Measurements from ENCODE around the gene TMEM238.

- TF ChIP-seq CTCF (IDR thresholded peaks at IDR 0.05; ENCODE audit: low read depth, low read length, missing input control) (no peak), REST (IDR thresholded peaks at IDR 0.05) (no peak), EGR1 (IDR thresholded peaks at IDR 0.05; ENCODE audit: low read depth in 2 of 2) (no peak), JUND (IDR thresholded peaks at IDR 0.05) (no peak), YY1 (IDR thresholded peaks at IDR 0.05) (no peak), MAX (IDR thresholded peaks at IDR 0.05) (no peak), RAD21 (IDR thresholded peaks at IDR 0.05) (no peak), HNF4G (IDR thresholded peaks at IDR 0.05) (no peak), ATF3 (IDR thresholded peaks at IDR 0.05) (no peak), TAF1 (conservative IDR thresholded peaks at IDR 0.05) (no peak), FOXA1 (IDR thresholded peaks at IDR 0.05) (no peak), NR2F2 (IDR thresholded peaks at IDR 0.05) (no peak), GABPA (IDR thresholded peaks at IDR 0.05 in 1 of 2, conservative IDR thresholded peaks at IDR 0.05 in 1 of 2) (no peak), ZBTB33 (IDR thresholded peaks at IDR 0.05) (no peak)
Observed at GRCh38 chr19:55400281-55401087, 16.4 kb upstream of the TMEM238 start.
